ENCODE measurements around the gene DSG1.

DNA sequence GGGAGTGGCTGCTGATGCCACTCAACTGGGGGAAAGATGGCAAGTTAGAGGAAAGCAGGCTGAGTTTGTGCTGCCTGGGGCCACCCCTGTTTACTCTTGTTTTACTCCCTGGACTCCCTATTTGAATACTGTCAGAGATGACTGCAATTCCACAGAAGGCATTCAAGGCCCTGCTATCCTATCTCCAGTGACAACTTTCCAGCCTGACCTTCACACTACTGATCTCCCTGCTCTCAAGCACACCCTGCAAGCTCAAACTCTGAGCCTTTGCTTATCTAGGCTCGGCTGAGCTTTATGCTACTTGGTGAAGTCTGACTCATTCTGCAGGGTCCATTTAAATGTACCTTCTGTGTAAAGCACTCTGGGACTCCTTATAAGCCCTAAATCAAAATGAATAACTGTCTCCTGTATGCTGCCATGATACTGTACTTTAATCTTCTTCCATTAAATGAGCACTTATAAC lies 39.3 kb upstream of the DSG1 start:
- TF ChIP-seq, protein P1, sequence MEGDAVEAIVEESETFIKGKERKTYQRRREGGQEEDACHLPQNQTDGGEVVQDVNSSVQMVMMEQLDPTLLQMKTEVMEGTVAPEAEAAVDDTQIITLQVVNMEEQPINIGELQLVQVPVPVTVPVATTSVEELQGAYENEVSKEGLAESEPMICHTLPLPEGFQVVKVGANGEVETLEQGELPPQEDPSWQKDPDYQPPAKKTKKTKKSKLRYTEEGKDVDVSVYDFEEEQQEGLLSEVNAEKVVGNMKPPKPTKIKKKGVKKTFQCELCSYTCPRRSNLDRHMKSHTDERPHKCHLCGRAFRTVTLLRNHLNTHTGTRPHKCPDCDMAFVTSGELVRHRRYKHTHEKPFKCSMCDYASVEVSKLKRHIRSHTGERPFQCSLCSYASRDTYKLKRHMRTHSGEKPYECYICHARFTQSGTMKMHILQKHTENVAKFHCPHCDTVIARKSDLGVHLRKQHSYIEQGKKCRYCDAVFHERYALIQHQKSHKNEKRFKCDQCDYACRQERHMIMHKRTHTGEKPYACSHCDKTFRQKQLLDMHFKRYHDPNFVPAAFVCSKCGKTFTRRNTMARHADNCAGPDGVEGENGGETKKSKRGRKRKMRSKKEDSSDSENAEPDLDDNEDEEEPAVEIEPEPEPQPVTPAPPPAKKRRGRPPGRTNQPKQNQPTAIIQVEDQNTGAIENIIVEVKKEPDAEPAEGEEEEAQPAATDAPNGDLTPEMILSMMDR (IDR thresholded peaks at IDR 0.05; ENCODE audit: low read depth, low read length, poor library complexity, severe bottlenecking) = no peak
- TF ChIP-seq EZH2phosphoT487 (IDR thresholded peaks at IDR 0.05; ENCODE audit: borderline replicate concordance, low read length) = no peak
